Parathyroid adenoma (tissue), 2 donors: Measurements from ENCODE around the gene F13B.

Source experiments
- H2AFZ ChIP-seq: fragments of 300-600 bp; sonication (generic); one replicate; pipeline ENCODE4 v1.7.0; 2017; ENCODE audit warnings: antibody characterized with exemption, mild to moderate bottlenecking
- H3K27ac ChIP-seq: fragments of 300-600 bp; sonication (generic); one replicate; pipeline ENCODE4 v1.7.0; 2017
- H3K27me3 ChIP-seq: fragments of 300-600 bp; sonication (generic); one replicate; pipeline ENCODE4 v1.7.0; 2017; ENCODE audit warnings: low read length; ENCODE audit not compliant: control insufficient read depth, insufficient read depth
- H3K36me3 ChIP-seq: fragments of 300-600 bp; sonication (generic); one replicate; pipeline ENCODE4 v1.7.0; 2017; ENCODE audit warnings: low read length; ENCODE audit not compliant: control insufficient read depth, insufficient read depth
- H3K4me1 ChIP-seq: fragments of 300-600 bp; sonication (generic); one replicate; pipeline ENCODE4 v1.7.0; 2017; ENCODE audit warnings: control low read depth
- H3K4me2 ChIP-seq: fragments of 300-600 bp; sonication (generic); one replicate; pipeline ENCODE4 v1.7.0; 2017; ENCODE audit warnings: low read length
- H3K4me3 ChIP-seq: fragments of 300-600 bp; sonication (generic); one replicate; pipeline ENCODE4 v1.7.0; 2017; ENCODE audit warnings: low read depth, low read length
- H3K79me2 ChIP-seq: fragments of 300-600 bp; sonication (generic); one replicate; pipeline ENCODE4 v1.7.0; 2017; ENCODE audit warnings: control low read depth
- H3K9ac ChIP-seq: fragments of 300-600 bp; sonication (generic); one replicate; pipeline ENCODE4 v1.7.0; 2017; ENCODE audit warnings: mild to moderate bottlenecking
- H3K9me3 ChIP-seq: fragments of 300-600 bp; sonication (generic); one replicate; pipeline ENCODE4 v1.7.0; 2017; ENCODE audit warnings: low read length; ENCODE audit not compliant: control insufficient read depth
- CTCF ChIP-seq: fragments of 300-600 bp; sonication (generic); IDR thresholded peaks from one replicate; pipeline ENCODE4 v1.7.0; 2017; ENCODE audit warnings: antibody characterized with exemption, mild to moderate bottlenecking
- donor health status: primary hyperparathyroidism.

Gene F13B

GRCh38 chr1:197011614-197012013 is 55.4 kb downstream of the F13B start:
- Histone ChIP-seq H3K9me3 (no peaks in the 10 kb centered on the region), H3K4me3 (no peak overlapping the region), H3K27ac (no peak overlapping the region), H3K4me1 (no peaks in the 10 kb centered on the region), H3K9ac (no peak overlapping the region), H2AFZ (no peak overlapping the region), H3K36me3 (no peaks in the 10 kb centered on the region), H3K27me3 (no peaks in the 10 kb centered on the region), H3K4me2 (no peak overlapping the region), H3K79me2 (no peaks in the 10 kb centered on the region)
- TF ChIP-seq CTCF: no peak

- Histone ChIP-seq H3K27me3 (no peaks in the 10 kb centered on the region), H3K79me2 (no peaks in the 10 kb centered on the region), H3K4me3 (no peak overlapping the region), H3K36me3 (no peaks in the 10 kb centered on the region), H3K4me2 (no peak overlapping the region), H3K4me1 (no peaks in the 10 kb centered on the region), H3K9ac (no peak overlapping the region), H3K9me3 (no peaks in the 10 kb centered on the region), H3K27ac (no peak overlapping the region), H2AFZ (no peak overlapping the region)
- no peak for TF ChIP-seq CTCF
Observed at GRCh38 chr1:197008861-197009260, 58.2 kb downstream of the F13B start.

- H3K9me3 ChIP-seq: no peaks in the 10 kb centered on the region
- no peak overlapping the region for H3K9ac ChIP-seq
- H3K4me3 ChIP-seq: no peak overlapping the region
- H3K4me2 ChIP-seq: no peak overlapping the region
- no peak for TF ChIP-seq CTCF
- no peaks in the 10 kb centered on the region for H3K36me3 ChIP-seq
- no peaks in the 10 kb centered on the region for H3K27me3 ChIP-seq
- H3K4me1 ChIP-seq: no peaks in the 10 kb centered on the region
- no peaks in the 10 kb centered on the region for H3K79me2 ChIP-seq
- H2AFZ ChIP-seq: no peak overlapping the region
- H3K27ac ChIP-seq: no peak overlapping the region
Observed at GRCh38 chr1:197003132-197003531, 63.9 kb downstream of the F13B start.

GRCh38 chr1:197001828-197002227 is 65.2 kb downstream of the F13B start:
- no peaks in the 10 kb centered on the region for H3K79me2 ChIP-seq
- TF ChIP-seq CTCF: no peak
- H3K27me3 ChIP-seq: no peaks in the 10 kb centered on the region
- no peaks in the 10 kb centered on the region for H3K36me3 ChIP-seq
- no peak overlapping the region for H3K27ac ChIP-seq
- no peak overlapping the region for H3K9ac ChIP-seq
- no peak overlapping the region for H3K4me3 ChIP-seq
- H2AFZ ChIP-seq: no peak overlapping the region
- no peaks in the 10 kb centered on the region for H3K9me3 ChIP-seq
- H3K4me2 ChIP-seq: no peak overlapping the region
- no peaks in the 10 kb centered on the region for H3K4me1 ChIP-seq

GRCh38 chr1:196997423-196997822 is 69.6 kb downstream of the F13B start:
- no peak overlapping the region for H3K27ac ChIP-seq
- H3K27me3 ChIP-seq: no peaks in the 10 kb centered on the region
- no peak for TF ChIP-seq CTCF
- H3K9ac ChIP-seq: no peak overlapping the region
- H3K4me1 ChIP-seq: no peaks in the 10 kb centered on the region
- H3K36me3 ChIP-seq: no peaks in the 10 kb centered on the region
- no peak overlapping the region for H2AFZ ChIP-seq
- H3K9me3 ChIP-seq: no peaks in the 10 kb centered on the region
- H3K79me2 ChIP-seq: no peaks in the 10 kb centered on the region
- H3K4me3 ChIP-seq: no peak overlapping the region
- H3K4me2 ChIP-seq: no peak overlapping the region
